ENCODE measurements around the gene WDR18.

- TF ChIP-seq CTCF (IDR thresholded peaks at IDR 0.05) (no peak), POLR2A (IDR thresholded peaks at IDR 0.05) (no peak)
Measured at GRCh38 chr19:994516-994915, 10.4 kb downstream of the WDR18 start.
